Measurements from ENCODE around the gene TESK1.
"Not testable (repeated sequence)": the region's sequence is repeated elsewhere in the genome, so short reads cannot be mapped to it uniquely, and the experiment has no call there.

The TESK1 gene

GRCh38 chr9:35588506-35588905 is 16.6 kb upstream of the TESK1 start:
- not testable (repeated sequence) for H3K18ac ChIP-seq (ENCODE audit: low read length); H3K4ac ChIP-seq (ENCODE audit: low read depth, low read length); H3K4me2 ChIP-seq (ENCODE audit: low read length); H3K4me3 ChIP-seq (ENCODE audit: low read length); DNase-seq; H4K8ac ChIP-seq (ENCODE audit: low read depth, low read length); H3K56ac ChIP-seq (ENCODE audit: low read length); H2BK120ac ChIP-seq (ENCODE audit: low read depth, low read length); H3K4me1 ChIP-seq (ENCODE audit: control insufficient read depth, low read depth, low read length); H2BK5ac ChIP-seq (ENCODE audit: low read length); H3K79me2 ChIP-seq (ENCODE audit: control insufficient read depth, insufficient read depth, low read length); H3K27ac ChIP-seq (ENCODE audit: low read depth, low read length); H3K36me3 ChIP-seq (ENCODE audit: control insufficient read depth, insufficient read depth, low read length); H3K27me3 ChIP-seq (ENCODE audit: insufficient read depth, low read length, poor library complexity); H2BK15ac ChIP-seq (replicated peaks; ENCODE audit: low read depth); H4K5ac ChIP-seq (ENCODE audit: low read length); H3K79me1 ChIP-seq (ENCODE audit: low read length); H2AK5ac ChIP-seq (ENCODE audit: low read length); H3K9ac ChIP-seq (ENCODE audit: low read length); H3K23ac ChIP-seq (ENCODE audit: low read length)
- WGBS (ENCODE audit: extremely low coverage, insufficient coverage, low lambda C conversion rate): no CpG with 5 or more reads among the region's 5 CpGs

- no peak overlapping the region for H3K4me3 ChIP-seq (ENCODE audit: low read length)
- no peak overlapping the region for H2AK5ac ChIP-seq (ENCODE audit: low read length)
- H3K4me1 ChIP-seq (ENCODE audit: control insufficient read depth, low read depth, low read length): no peaks in the 10 kb centered on the region
- no peak overlapping the region for H3K18ac ChIP-seq (ENCODE audit: low read length)
- no peaks in the 10 kb centered on the region for H3K79me2 ChIP-seq (ENCODE audit: control insufficient read depth, insufficient read depth, low read length)
- H2BK15ac ChIP-seq (replicated peaks; ENCODE audit: low read depth): no peak overlapping the region
- DNase-seq: no peak
- H4K5ac ChIP-seq (ENCODE audit: low read length): no peak overlapping the region
- no peak overlapping the region for H3K27ac ChIP-seq (ENCODE audit: low read depth, low read length)
- no peak overlapping the region for H3K4me2 ChIP-seq (ENCODE audit: low read length)
- no peak overlapping the region for H4K8ac ChIP-seq (ENCODE audit: low read depth, low read length)
- no peak overlapping the region for H3K23ac ChIP-seq (ENCODE audit: low read length)
- H3K4ac ChIP-seq (ENCODE audit: low read depth, low read length): no peak overlapping the region
- H3K36me3 ChIP-seq (ENCODE audit: control insufficient read depth, insufficient read depth, low read length): no peaks in the 10 kb centered on the region
- H2BK120ac ChIP-seq (ENCODE audit: low read depth, low read length): no peak overlapping the region
- no peaks in the 10 kb centered on the region for H3K27me3 ChIP-seq (ENCODE audit: insufficient read depth, low read length, poor library complexity)
- H2BK5ac ChIP-seq (ENCODE audit: low read length): no peak overlapping the region
- no peak overlapping the region for H3K56ac ChIP-seq (ENCODE audit: low read length)
- no peak overlapping the region for H3K9ac ChIP-seq (ENCODE audit: low read length)
- no peaks in the 10 kb centered on the region for H3K79me1 ChIP-seq (ENCODE audit: low read length)
These were observed 11.5 kb upstream of the TESK1 start for GRCh38 chr9:35593581-35593980.

GRCh38 chr9:35594471-35594870 is 10.6 kb upstream of the TESK1 start:
- Histone ChIP-seq H3K4me1 (ENCODE audit: control insufficient read depth, low read depth, low read length) (no peaks in the 10 kb centered on the region), H4K8ac (ENCODE audit: low read depth, low read length) (no peak overlapping the region), H3K36me3 (ENCODE audit: control insufficient read depth, insufficient read depth, low read length) (no peaks in the 10 kb centered on the region), H3K56ac (ENCODE audit: low read length) (no peak overlapping the region), H3K27ac (ENCODE audit: low read depth, low read length) (no peak overlapping the region), H2BK15ac (replicated peaks; ENCODE audit: low read depth) (no peak overlapping the region), H3K9ac (ENCODE audit: low read length) (no peak overlapping the region), H3K79me2 (ENCODE audit: control insufficient read depth, insufficient read depth, low read length) (no peaks in the 10 kb centered on the region), H4K5ac (ENCODE audit: low read length) (no peak overlapping the region), H3K4me3 (ENCODE audit: low read length) (no peak overlapping the region), H2BK5ac (ENCODE audit: low read length) (no peak overlapping the region), H3K27me3 (ENCODE audit: insufficient read depth, low read length, poor library complexity) (no peaks in the 10 kb centered on the region), H3K18ac (ENCODE audit: low read length) (no peak overlapping the region), H2AK5ac (ENCODE audit: low read length) (no peak overlapping the region), H3K79me1 (ENCODE audit: low read length) (no peaks in the 10 kb centered on the region), H3K23ac (ENCODE audit: low read length) (no peak overlapping the region), H3K4ac (ENCODE audit: low read depth, low read length) (no peak overlapping the region), H2BK120ac (ENCODE audit: low read depth, low read length) (no peak overlapping the region), H3K4me2 (ENCODE audit: low read length) (no peak overlapping the region)
- no CpG with 5 or more reads among the region's 4 CpGs for WGBS (ENCODE audit: extremely low coverage, insufficient coverage, low lambda C conversion rate)
- no peak for DNase-seq

- H4K8ac ChIP-seq (ENCODE audit: low read depth, low read length); H3K79me2 ChIP-seq (ENCODE audit: control insufficient read depth, insufficient read depth, low read length); H3K23ac ChIP-seq (ENCODE audit: low read length); H2BK5ac ChIP-seq (ENCODE audit: low read length); H3K4me1 ChIP-seq (ENCODE audit: control insufficient read depth, low read depth, low read length); H3K27ac ChIP-seq (ENCODE audit: low read depth, low read length); H2BK120ac ChIP-seq (ENCODE audit: low read depth, low read length); H3K4ac ChIP-seq (ENCODE audit: low read depth, low read length); H3K36me3 ChIP-seq (ENCODE audit: control insufficient read depth, insufficient read depth, low read length); H3K4me3 ChIP-seq (ENCODE audit: low read length); H3K27me3 ChIP-seq (ENCODE audit: insufficient read depth, low read length, poor library complexity); H3K56ac ChIP-seq (ENCODE audit: low read length); H3K79me1 ChIP-seq (ENCODE audit: low read length); H3K4me2 ChIP-seq (ENCODE audit: low read length); DNase-seq; H3K18ac ChIP-seq (ENCODE audit: low read length); H3K9ac ChIP-seq (ENCODE audit: low read length); H2AK5ac ChIP-seq (ENCODE audit: low read length); H2BK15ac ChIP-seq (replicated peaks; ENCODE audit: low read depth); H4K5ac ChIP-seq (ENCODE audit: low read length): not testable (repeated sequence)
- no CpG with 5 or more reads among the region's 2 CpGs for WGBS (ENCODE audit: extremely low coverage, insufficient coverage, low lambda C conversion rate)
These were observed 8.2 kb upstream of the TESK1 start for GRCh38 chr9:35596907-35597306.

- no peak overlapping the region for H2BK5ac ChIP-seq (ENCODE audit: low read length)
- H2BK120ac ChIP-seq (ENCODE audit: low read depth, low read length): no peak overlapping the region
- H3K27ac ChIP-seq (ENCODE audit: low read depth, low read length): no peak overlapping the region
- no peak overlapping the region for H3K18ac ChIP-seq (ENCODE audit: low read length)
- H3K4me2 ChIP-seq (ENCODE audit: low read length): no peak overlapping the region
- H2AK5ac ChIP-seq (ENCODE audit: low read length): no peak overlapping the region
- DNase-seq: no peak
- H3K36me3 ChIP-seq (ENCODE audit: control insufficient read depth, insufficient read depth, low read length): no peaks in the 10 kb centered on the region
- no peak overlapping the region for H3K56ac ChIP-seq (ENCODE audit: low read length)
- no peaks in the 10 kb centered on the region for H3K4me1 ChIP-seq (ENCODE audit: control insufficient read depth, low read depth, low read length)
- no peak overlapping the region for H4K5ac ChIP-seq (ENCODE audit: low read length)
- H3K23ac ChIP-seq (ENCODE audit: low read length): no peak overlapping the region
- H3K79me1 ChIP-seq (ENCODE audit: low read length): no peaks in the 10 kb centered on the region
- no peak overlapping the region for H3K9ac ChIP-seq (ENCODE audit: low read length)
- H3K4me3 ChIP-seq (ENCODE audit: low read length): no peak overlapping the region
- H3K4ac ChIP-seq (ENCODE audit: low read depth, low read length): no peak overlapping the region
- WGBS (ENCODE audit: extremely low coverage, insufficient coverage, low lambda C conversion rate): no CpG with 5 or more reads among the region's 11 CpGs
- H2BK15ac ChIP-seq (replicated peaks; ENCODE audit: low read depth): no peak overlapping the region
- no peak overlapping the region for H4K8ac ChIP-seq (ENCODE audit: low read depth, low read length)
- H3K79me2 ChIP-seq (ENCODE audit: control insufficient read depth, insufficient read depth, low read length): no peaks in the 10 kb centered on the region
- no peaks in the 10 kb centered on the region for H3K27me3 ChIP-seq (ENCODE audit: insufficient read depth, low read length, poor library complexity)
These were observed 6.0 kb upstream of the TESK1 start for GRCh38 chr9:35598866-35599590.

Data from mesendoderm (in vitro differentiated cells).